Keratinocyte (primary cell): ENCODE data around the gene CSNK2A2. TPM values are rescaled to one million over a fixed set of nuclear protein-coding genes. Genes with fewer than 3 reads are reported as not detected.

ENCODE experiments used
- DNase-seq: peaks from one replicate; pipeline ENCODE4 v3.0.0-alpha.2; 2011; ENCODE audit warnings: low read depth, missing footprints, low spot score
- FAIRE-seq: peaks from 2 replicates; lab custom pipeline; 2011; peaks lifted over from hg19 to GRCh38; lab: Jason Lieb, UNC
- H2AFZ ChIP-seq: 2 replicates; pipeline ENCODE4 v1.6.0; 2012; ENCODE audit warnings: low read length, control low read depth, inconsistent platforms; ENCODE audit not compliant: control insufficient read depth
- H3K27ac ChIP-seq: 2 replicates; pipeline ENCODE4 v1.5.1; 2011; ENCODE audit warnings: low read length; ENCODE audit not compliant: control insufficient read depth, insufficient read depth
- H3K27me3 ChIP-seq: 3 replicates; pipeline ENCODE4 v1.6.0; 2011; ENCODE audit warnings: low read length; ENCODE audit not compliant: control insufficient read depth, insufficient read depth; ENCODE audit errors: extremely low read depth
- H3K36me3 ChIP-seq, 2 experiments: 2 replicates in 1 of 2; 3 replicates in 1 of 2; pipeline ENCODE4 v1.5.1; 2011; ENCODE audit warnings: low read length in 2 of 2, mild to moderate bottlenecking in 1 of 2; ENCODE audit not compliant: control insufficient read depth in 2 of 2, insufficient read depth in 2 of 2; ENCODE audit errors: extremely low read depth in 1 of 2
- H3K4me1 ChIP-seq: 3 replicates; pipeline ENCODE4 v1.5.1; 2011; ENCODE audit warnings: low read length; ENCODE audit not compliant: control insufficient read depth, insufficient read depth; ENCODE audit errors: extremely low read depth
- H3K4me2 ChIP-seq: 3 replicates; pipeline ENCODE4 v1.6.0; 2011; ENCODE audit warnings: low read depth, low read length; ENCODE audit not compliant: control insufficient read depth, insufficient read depth; ENCODE audit errors: extremely low read depth
- H3K4me3 ChIP-seq, 3 experiments: fragments of 200-600 bp in 1 of 3; sonication (generic) in 1 of 3; 2 replicates in 2 of 3; 3 replicates in 1 of 3; pipeline ENCODE4 v1.5.1; 2011 to 2016; ENCODE audit warnings: low read length in 3 of 3, mild to moderate bottlenecking in 3 of 3, control low read depth in 2 of 3, inconsistent platforms in 1 of 3, low read depth in 1 of 3, mixed read lengths in 1 of 3, mixed run types in 1 of 3, moderate library complexity in 1 of 3; ENCODE audit not compliant: control insufficient read depth in 2 of 3, insufficient read depth in 2 of 3; ENCODE audit errors: extremely low read depth in 1 of 3
- H3K79me2 ChIP-seq: 2 replicates; pipeline ENCODE4 v1.6.0; 2012; ENCODE audit warnings: low read length; ENCODE audit not compliant: control insufficient read depth, insufficient read depth
- H3K9ac ChIP-seq: 3 replicates; pipeline ENCODE4 v1.6.0; 2011; ENCODE audit warnings: low read length; ENCODE audit not compliant: control insufficient read depth, insufficient read depth; ENCODE audit errors: extremely low read depth
- H3K9me1 ChIP-seq: 3 replicates; pipeline ENCODE4 v1.6.0; 2011; ENCODE audit warnings: low read length; ENCODE audit not compliant: control insufficient read depth, insufficient read depth; ENCODE audit errors: extremely low read depth
- H3K9me3 ChIP-seq: 2 replicates; pipeline ENCODE4 v1.5.1; 2012; ENCODE audit warnings: low read depth, low read length; ENCODE audit not compliant: control insufficient read depth
- H4K20me1 ChIP-seq: 3 replicates; pipeline ENCODE4 v1.6.0; 2011; ENCODE audit warnings: low read length; ENCODE audit not compliant: control insufficient read depth, insufficient read depth; ENCODE audit errors: extremely low read depth
- CTCF ChIP-seq, 3 experiments: IDR thresholded peaks in 1 of 3; conservative IDR thresholded peaks in 1 of 3; optimal IDR thresholded peaks in 1 of 3; 2 replicates in 2 of 3; 3 replicates in 1 of 3; pipeline versions ENCODE3 to v1.5.1; 2011; ENCODE audit warnings: low read length in 3 of 3, mild to moderate bottlenecking in 3 of 3, moderate library complexity in 2 of 3, control low read depth in 1 of 3, inconsistent platforms in 1 of 3; ENCODE audit not compliant: insufficient read depth in 2 of 3; ENCODE audit errors: extremely low read depth in 1 of 3
- EZH2 ChIP-seq: IDR thresholded peaks from one replicate; pipeline ENCODE4 v1.6.1; 2012; ENCODE audit warnings: inconsistent platforms, mild to moderate bottlenecking, low read length, moderate library complexity
- dilution Hi-C: fragments of 300-500 bp; cut with MboI; formaldehyde crosslinking; loops from one replicate; pipeline ENCODE4 v1.7.0; 2020; ENCODE audit warnings: low sequenced_read_pairs; ENCODE audit not compliant: extremely low pct_ligation_motif_present
- polyA plus RNA-seq, 5 experiments: library from polyadenylated mRNA; depleted of rRNA in 3 of 5; stranded (reverse) in 3 of 5; stranded (forward) in 1 of 5; unstranded in 1 of 5; fragments of >200 nt; gene quantifications; 1 replicate in 1 of 5; 2 replicates in 3 of 5; 3 replicates in 1 of 5; pipeline versions ENCODE4 v1.2.1 to v1.2.3, GENCODE V29; 2011 to 2012; ENCODE audit warnings: missing spikeins in 2 of 5, low read depth in 1 of 5, low replicate concordance in 1 of 5

The CSNK2A2 gene
- polyA plus RNA-seq, 1 donor (not counting 4 experiments of a cell fraction or from before 2014, with no cell fraction given): 49.6 TPM

- no peaks in the 10 kb centered on the region for H3K36me3 ChIP-seq
- H3K4me2 ChIP-seq: no peak overlapping the region
- H3K27ac ChIP-seq: no peak overlapping the region
- H2AFZ ChIP-seq: no peak overlapping the region
- DNase-seq (no peak), FAIRE-seq (no peak)
- TF ChIP-seq EZH2: no peak
- no peak for TF ChIP-seq CTCF (optimal IDR thresholded peaks at IDR 0.05 in 1 of 3, IDR thresholded peaks at IDR 0.05 in 1 of 3, conservative IDR thresholded peaks at IDR 0.05 in 1 of 3; ENCODE audit: extremely low read depth in 1 of 3, insufficient read depth in 2 of 3, low read length in 3 of 3)
- peaks cover 2% of the 10 kb centered on the region for H3K9me1 ChIP-seq
- dilution Hi-C loops: no loop called here
- peaks cover 54% of the 10 kb centered on the region for H3K4me1 ChIP-seq
- no peaks in the 10 kb centered on the region for H4K20me1 ChIP-seq
- H3K9me3 ChIP-seq: no peaks in the 10 kb centered on the region
- no peak overlapping the region for H3K4me3 ChIP-seq
- H3K79me2 ChIP-seq: peaks cover 73% of the 10 kb centered on the region
- no peak overlapping the region for H3K9ac ChIP-seq
- H3K27me3 ChIP-seq: no peaks in the 10 kb centered on the region
Observed at GRCh38 chr16:58125041-58125440, 72.9 kb downstream of the CSNK2A2 start.

GRCh38 chr16:58124601-58124915 lies 73.3 kb downstream of the CSNK2A2 start:
- DNase-seq (no peak), FAIRE-seq (no peak)
- TF ChIP-seq EZH2 (no peak), CTCF (optimal IDR thresholded peaks at IDR 0.05 in 1 of 3, IDR thresholded peaks at IDR 0.05 in 1 of 3, conservative IDR thresholded peaks at IDR 0.05 in 1 of 3; ENCODE audit: extremely low read depth in 1 of 3, insufficient read depth in 2 of 3, low read length in 3 of 3) (no peak)
- Histone ChIP-seq H3K4me1 (peaks cover 54% of the 10 kb centered on the region), H2AFZ (no peak overlapping the region), H3K27me3 (no peaks in the 10 kb centered on the region), H3K36me3 (no peaks in the 10 kb centered on the region), H3K27ac (no peak overlapping the region), H3K9me1 (peaks cover 2% of the 10 kb centered on the region), H3K4me3 (no peak overlapping the region), H3K4me2 (no peak overlapping the region), H3K79me2 (peaks cover 77% of the 10 kb centered on the region), H4K20me1 (no peaks in the 10 kb centered on the region), H3K9me3 (no peaks in the 10 kb centered on the region), H3K9ac (no peak overlapping the region)
- dilution Hi-C loops: no loop called here
